ENCODE data around the gene LINC00632.
A peak's percentile ranks its signal among the peaks of the same experiment; 100 is the strongest.

Gene LINC00632

GRCh38 chrX:140765043-140765784 is 55.7 kb downstream of the LINC00632 start:
- DNase-seq (ENCODE audit: low read depth, low spot score), result no peak

- no peak for DNase-seq (ENCODE audit: low read depth, low spot score)
Observed at GRCh38 chrX:140766024-140766611, 56.6 kb downstream of the LINC00632 start.

GRCh38 chrX:140767646-140768045 is 58.1 kb downstream of the LINC00632 start:
- no peak for DNase-seq (ENCODE audit: low read depth, low spot score)

- no peak for DNase-seq (ENCODE audit: low read depth, low spot score)
Observed at GRCh38 chrX:140775211-140775610, 65.7 kb downstream of the LINC00632 start.

- DNase-seq (ENCODE audit: low read depth, low spot score), result no peak
Observed at GRCh38 chrX:140776320-140776719, 66.8 kb downstream of the LINC00632 start.

GRCh38 chrX:140794642-140795041 is 85.1 kb downstream of the LINC00632 start:
- DNase-seq (ENCODE audit: low read depth, low spot score), result no peak

GRCh38 chrX:140799216-140799615 is 89.7 kb downstream of the LINC00632 start:
- no peak for DNase-seq (ENCODE audit: low read depth, low spot score)

GRCh38 chrX:140804292-140804691 is 94.7 kb downstream of the LINC00632 start:
- no peak for DNase-seq (ENCODE audit: low read depth, low spot score)

GRCh38 chrX:140815868-140816267 is 106.3 kb downstream of the LINC00632 start:
- no peak for DNase-seq (ENCODE audit: low read depth, low spot score)

GRCh38 chrX:140817943-140818342 is 108.4 kb downstream of the LINC00632 start:
- DNase-seq (ENCODE audit: low read depth, low spot score), result no peak

GRCh38 chrX:140821280-140821679 is 111.7 kb downstream of the LINC00632 start:
- peak; percentile 40 for DNase-seq (ENCODE audit: low read depth, low spot score)

- DNase-seq (ENCODE audit: low read depth, low spot score), result no peak
Observed at GRCh38 chrX:140822184-140822583, 112.6 kb downstream of the LINC00632 start.

GRCh38 chrX:140822861-140823260 is 113.3 kb downstream of the LINC00632 start:
- no peak for DNase-seq (ENCODE audit: low read depth, low spot score)

GRCh38 chrX:140836874-140837273 is 127.3 kb downstream of the LINC00632 start:
- no peak for DNase-seq (ENCODE audit: low read depth, low spot score)
